Left forelimb (tissue), 1 donor: ENCODE measurements around the gene OR7C1.
"Not testable (repeated sequence)": the region's sequence is repeated elsewhere in the genome, so short reads cannot be mapped to it uniquely, and the experiment has no call there.

Source experiments
- DNase-seq: peaks from one replicate; pipeline ENCODE4 v3.0.0-alpha.2; 2018; ENCODE audit warnings: low spot score

The OR7C1 gene

DNA sequence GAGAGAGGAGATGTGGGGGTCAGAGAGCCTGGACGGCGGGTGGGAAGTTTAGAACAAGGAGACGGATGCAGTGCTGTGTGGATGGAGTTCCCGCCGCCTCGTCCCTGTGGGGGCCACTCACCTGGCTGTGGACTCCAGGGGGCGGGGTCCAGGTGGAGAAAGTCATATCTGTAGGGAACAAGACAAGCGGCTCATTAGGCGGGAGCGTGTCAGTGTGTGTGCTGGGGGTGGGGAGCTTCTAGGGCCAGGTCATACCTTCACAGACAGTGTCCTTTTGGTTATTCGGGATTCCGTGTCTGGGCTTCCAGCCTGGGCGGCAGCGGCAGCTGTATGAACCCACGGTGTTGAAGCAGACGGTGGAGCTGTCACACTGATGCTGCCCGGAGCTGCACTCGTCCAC lies 69.6 kb downstream of the OR7C1 start:
- not testable (repeated sequence) for DNase-seq

DNA sequence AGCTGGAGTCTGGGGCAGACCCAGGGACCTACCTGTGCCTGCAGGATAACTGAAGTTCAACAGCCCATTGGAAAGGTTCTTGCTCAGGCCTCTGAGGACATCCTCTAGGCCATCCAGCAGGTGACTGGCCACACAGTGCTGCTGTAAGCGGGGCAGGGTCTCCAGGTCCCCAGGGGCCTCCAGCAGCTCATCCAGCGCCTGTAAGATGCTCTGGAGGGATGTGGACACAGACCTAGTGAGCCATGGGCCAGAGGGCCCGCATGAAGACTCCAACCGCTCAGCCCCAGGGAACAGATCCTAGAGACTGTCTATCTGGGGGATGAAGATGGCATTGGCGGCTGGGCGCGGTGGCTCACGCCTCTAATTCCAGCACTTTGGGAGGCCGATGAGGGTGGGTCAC lies 70.6 kb downstream of the OR7C1 start:
- no peak for DNase-seq

DNA sequence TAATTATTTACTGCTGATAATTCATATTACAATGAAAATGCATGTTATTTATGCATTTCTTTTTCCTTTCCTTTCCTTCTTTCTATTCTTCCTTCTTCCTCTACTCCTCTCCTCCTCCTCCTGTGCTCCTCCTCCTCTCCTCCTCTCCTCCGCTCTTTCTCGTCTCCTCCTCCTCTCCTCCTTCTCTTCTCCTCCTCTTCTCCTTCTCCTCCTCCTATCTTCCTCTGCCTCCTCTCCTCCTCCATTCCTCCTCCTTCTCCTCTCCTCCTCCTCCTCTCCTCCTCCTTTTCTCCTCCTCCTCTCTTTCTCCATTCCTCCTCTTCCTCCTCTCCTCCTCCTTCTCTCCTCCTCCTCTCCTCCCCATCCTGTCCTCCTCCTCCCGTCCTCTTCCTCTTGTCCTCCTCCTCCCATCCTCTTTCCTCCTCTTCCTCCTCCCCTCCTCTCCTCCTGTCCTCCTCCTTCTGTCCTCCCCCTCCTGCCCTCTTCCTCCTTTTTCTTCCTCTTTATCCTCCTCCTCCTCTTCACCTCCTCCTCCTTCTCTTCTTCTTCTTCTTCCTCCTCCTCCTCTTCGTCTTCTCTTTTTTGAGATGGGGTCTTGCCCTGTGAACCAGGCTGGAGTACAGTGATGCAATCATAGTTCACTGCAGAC lies 71.4 kb downstream of the OR7C1 start:
- no peak for DNase-seq

- no peak for DNase-seq
Observed at GRCh38 chr19:14762111-14762510, 72.9 kb downstream of the OR7C1 start.

DNA sequence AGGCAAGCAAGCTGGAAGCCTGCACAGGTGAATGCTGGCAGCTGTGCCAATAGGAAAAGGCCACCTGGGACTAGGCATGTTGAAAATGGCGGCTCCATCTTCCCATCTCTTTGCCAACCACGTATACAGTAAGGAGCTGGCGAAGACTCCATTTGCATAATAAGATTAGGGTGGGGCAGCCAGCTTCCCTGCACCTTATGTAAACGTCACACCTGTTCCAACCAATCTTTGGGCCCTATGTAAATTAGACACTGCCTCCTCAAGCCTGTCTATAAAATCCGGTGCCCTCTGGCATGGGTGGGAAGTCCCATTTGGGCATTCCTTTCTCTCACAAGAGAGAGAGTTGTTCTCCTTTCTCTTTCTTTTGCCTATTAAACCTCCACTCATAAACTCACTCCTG lies 73.4 kb downstream of the OR7C1 start:
- no peak for DNase-seq

DNA sequence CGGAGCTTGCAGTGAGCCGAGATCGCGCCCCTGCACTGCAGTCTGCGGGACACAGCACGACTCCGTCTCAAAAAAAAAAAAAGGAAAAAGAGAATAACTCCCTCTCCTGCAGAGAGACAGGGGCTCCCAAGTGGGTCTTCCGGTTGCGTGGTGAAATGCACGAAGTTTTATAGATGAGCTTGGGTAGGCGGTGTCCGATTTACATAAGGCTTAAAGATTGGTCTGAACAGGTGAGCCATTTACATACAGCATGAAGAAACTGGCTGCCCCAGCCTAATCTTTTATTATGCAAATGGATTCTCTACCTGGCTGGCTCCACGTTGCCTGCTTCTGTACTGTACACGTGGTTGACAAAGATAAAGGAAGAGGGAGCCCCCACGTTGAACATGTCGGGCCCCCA lies 76.2 kb downstream of the OR7C1 start:
- DNase-seq = no peak

DNA sequence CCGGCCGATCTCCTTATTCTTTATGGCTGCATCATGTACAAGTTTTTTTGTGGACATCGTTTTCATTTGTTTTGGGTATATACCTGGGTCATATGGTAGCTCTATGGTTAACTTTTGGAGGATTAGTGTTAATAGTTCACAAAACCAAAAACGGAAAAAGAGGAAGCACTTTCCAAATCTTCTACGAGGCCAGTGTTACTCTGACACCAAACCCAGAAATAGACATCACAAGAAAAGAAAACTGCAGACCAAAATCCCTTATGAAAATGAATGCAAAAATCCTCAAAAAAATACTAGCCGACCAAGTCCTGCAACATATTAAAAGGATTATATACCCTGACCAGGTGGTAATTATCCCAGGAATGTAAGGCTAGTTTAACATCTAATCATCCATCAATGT lies 86.4 kb downstream of the OR7C1 start:
- no peak for DNase-seq
